Measurements from ENCODE around the gene PTPN21.

PTPN21 gene

DNA sequence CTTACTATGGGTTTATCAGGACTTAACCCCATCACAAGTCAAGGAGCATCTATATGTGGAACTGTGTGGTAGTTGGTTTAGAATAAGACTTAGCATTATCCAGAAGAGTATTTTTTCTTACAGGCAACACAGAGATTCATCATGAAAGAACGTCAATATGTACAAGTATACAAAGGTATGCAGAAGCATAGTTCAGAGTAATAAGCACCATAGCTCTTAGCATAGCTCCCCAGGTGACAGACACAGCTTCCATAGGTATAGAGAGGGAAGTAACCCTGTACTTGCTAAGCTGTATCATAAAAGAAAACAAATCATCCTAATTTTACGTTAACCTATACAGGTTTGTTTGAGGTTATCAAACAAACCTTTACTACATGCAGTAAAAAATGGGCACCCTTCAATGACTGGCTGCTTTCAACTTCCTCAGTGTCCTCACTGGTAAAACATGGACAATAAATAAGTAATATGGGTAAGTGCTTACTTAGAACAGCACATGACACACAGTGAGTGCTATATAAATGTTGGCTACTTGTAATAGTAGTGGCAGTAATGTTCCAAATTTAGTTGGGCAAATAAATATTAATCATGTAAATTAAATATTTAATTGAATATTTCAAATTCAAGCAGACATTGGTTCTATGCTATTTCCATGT, 50.9 kb downstream of the PTPN21 start:
- no peak for DNase-seq

DNA sequence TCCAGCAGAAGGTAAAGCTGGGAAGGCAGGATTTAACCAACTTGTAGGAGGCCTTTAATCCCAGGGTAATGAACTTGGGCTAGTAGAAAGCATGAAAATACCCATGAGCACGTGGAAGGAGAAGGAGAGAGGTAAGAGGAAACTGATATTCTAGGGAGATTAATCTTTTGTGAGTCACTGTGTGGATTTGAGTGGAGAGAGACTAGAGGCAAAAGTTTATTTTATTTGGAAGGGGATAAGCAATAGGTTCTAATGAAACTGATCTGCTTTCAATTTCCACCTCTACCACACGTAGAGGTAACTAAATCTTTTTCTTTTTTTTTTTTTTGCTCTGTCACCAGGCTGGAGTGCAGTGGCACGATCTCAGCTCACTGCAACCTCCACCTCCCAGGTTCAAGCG, 52.1 kb downstream of the PTPN21 start:
- DNase-seq, result no peak

DNA sequence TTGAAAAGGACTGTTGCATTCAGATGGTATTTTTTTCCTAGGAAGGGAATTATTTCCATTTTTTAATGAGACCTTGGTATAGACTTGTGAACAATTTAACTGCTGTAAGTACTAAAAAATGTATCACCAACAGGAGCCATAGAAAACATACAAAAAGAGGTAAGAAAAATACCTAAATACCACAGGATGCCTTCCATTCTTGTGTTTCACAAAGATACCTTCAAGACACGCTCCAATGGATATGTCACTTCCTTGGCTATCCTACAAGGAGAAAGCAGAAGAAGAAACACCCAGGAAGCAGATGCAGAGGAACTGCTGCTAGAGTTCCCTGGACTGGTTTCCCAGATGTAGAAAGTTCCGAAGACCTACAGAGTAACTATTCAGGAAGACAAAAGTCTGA, 54.2 kb downstream of the PTPN21 start:
- no peak for DNase-seq

DNA sequence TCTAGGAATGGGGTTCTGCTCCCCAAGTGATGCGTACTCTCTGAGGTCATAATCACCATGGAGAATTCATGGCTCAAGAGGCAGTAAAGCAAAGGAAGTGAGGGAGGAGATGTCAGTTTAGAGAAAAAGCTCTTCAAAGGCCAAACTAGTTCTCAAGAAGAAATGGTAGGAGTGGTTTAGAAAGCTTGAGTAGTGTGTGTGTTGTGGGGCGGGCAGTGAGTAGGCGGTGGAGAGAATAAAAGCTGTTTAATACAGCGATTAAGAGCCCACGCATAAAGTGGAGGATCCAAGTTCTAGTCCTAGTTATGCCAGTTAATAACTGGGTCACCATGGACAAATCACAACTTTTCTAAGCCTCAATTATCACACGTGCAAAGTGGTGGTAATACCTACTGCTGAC, 55.6 kb downstream of the PTPN21 start:
- DNase-seq, result no peak

DNA sequence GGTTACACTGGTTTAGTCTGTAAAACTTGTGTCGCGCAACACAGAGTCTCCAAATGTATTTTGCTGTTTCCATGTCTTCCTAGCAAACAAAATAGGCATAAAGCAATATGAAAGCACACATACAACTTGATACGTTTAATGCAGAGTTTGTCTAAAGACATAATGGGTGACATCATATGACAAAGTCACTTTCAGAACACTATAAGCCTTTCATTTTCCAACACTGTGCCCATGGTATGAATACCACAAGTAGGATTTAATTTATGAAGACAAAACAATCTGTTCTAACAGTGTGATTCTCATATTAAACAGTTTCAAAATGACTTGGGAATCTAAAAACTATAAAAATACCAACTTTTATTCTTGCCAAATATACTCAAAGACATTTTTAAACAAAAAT, 58.4 kb downstream of the PTPN21 start:
- no peak for DNase-seq

DNA sequence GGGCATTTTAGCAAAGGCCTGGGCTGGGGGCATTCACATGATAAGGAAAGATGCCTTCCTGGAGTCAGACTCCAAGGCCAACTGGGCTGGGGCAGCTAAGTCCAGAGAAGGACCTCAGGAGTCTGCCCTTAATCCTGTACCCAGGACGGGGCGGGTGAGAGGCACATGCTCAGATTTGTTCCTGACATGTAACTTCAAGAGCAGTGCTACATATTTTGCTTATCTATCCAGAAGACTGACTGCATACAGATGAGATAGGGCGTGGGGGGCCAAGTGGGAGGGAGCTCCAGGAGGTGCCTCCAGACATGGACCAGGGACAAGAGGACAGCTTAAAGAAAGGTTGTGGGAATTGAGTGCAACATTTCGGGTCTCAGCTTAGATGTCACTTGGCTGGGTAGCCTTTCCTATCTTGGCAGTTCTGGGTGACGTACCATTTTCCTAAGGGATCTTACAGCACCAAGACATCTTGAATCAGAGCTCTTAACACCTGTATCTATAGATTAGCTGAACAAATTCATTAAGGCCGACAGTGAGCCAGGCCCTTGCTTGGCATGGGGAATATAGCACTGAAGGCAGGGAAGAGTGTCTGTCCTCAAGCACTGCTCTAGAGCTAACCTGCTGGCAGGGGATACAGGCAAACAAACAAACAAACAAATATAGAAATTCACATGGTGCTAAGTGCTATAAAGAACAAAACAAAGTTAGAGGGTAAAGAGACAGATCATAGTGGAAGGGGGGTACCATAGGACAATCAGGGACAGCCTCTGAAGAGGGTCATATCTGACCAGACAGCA, 61.2 kb downstream of the PTPN21 start:
- no peak for DNase-seq

DNA sequence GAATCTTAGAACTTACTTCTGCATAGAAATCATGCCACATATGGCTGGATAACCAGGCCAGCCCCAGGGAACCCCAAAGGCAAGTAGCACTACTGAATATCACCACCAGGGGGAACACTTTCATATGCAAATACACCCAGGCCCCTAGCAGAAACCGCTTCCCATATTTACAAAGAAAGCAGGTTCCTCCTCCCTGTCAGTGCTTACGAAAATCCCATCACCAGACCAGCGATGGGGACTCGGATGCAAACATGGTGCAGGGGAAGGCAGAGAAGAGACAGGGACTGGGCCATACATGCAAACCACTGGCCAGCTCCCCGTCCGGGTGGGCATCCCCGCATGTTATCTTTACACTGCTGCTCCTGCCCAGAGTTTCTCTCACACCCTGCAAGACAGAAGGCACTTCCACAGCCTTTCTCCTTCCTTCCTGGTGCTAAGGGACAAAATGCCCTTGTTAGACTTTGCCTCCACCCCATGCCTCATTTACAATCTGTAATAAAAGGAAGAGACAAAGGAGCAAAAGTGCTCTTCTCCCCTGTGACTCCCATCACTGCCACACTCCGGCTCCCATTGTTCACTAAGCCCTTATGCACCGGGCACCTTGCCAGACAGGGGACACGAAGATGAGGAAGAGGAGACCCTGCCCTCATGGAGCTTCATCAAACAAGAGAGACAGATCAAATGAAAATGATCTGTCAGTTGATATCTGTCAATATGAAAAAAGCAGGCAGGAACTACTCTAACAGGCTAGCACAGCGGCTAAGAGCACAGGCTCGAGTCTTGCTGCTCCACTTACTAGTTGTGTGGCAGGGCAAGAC, 62.3 kb downstream of the PTPN21 start:
- DNase-seq, result peak; percentile 25

DNA sequence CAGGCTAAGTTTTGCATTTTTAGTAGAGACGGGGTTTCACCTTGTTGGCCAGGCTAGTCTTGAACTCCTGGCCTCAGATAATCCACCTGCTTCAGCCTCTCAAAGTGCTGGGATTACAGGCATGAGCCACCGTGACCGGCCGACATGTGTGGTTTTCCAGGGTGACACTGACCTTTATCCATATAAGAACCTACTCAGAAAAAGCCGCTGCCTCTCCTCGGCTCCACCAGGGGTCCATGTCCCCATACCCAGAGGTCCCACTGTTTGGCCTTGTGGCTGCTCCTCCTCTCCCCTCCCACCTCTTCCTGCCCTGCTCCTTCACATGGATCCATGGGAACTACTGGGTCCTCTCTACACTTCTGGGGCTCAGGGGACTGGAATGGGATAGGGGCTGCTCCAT, 64.6 kb downstream of the PTPN21 start:
- DNase-seq, result no peak

DNA sequence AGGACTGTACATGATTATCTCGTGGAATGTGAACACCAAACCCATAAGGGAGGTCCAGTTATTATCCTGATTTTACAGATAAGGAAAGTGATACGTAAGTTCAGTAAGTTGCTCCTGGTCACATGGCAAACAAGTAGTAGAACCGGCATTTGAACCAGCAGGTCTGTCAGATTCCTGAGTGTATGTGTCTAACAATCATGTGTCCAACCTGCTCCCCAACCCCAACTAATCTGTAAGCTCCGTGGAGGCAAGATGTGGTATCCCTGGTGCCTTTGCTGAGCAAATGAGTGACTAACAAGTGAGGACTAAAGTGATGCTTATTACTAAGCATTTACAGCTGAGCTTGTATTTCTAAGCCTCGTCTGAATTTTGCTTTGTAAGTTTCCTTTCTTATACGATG, 65.9 kb downstream of the PTPN21 start:
- DNase-seq, result no peak

DNA sequence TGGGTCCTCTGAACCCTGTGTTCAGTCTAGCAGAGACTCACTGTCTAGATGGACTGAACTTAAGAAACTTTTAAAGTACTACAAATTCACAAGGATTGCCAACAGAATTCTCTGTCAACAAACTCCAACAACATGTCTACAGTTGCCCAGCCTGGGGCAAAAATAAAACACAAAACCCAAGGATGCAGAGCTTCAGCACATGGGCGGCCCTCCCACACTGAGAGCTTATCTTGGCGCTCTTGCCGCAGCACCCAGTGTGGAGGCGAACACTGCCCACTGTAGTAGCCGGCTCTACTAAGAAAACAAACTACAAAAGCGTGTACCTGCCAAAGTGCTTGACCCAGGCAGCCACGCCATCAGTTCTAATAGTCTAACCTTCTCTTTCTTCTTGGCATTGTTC, 66.7 kb downstream of the PTPN21 start:
- DNase-seq, result no peak

DNA sequence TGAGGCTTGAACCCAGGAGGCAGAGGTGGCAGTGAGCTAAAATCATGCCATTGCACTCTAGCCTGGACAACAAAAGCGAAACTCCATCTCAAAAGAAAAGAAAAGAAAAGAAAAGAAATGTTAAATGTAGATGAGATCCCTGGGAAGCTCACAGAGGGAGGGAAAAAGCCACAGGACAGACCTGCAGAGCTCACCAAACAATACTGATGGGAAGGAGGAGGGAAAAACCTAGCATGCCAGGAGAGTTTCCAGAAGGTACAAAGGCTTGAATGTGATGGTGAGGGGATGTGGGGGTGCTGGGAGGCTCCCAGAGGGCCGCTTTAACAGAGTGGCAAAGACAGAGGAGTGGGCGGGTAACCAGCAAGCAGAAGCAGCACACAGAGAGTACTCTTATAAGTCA, 72.3 kb downstream of the PTPN21 start:
- DNase-seq, result no peak

DNA sequence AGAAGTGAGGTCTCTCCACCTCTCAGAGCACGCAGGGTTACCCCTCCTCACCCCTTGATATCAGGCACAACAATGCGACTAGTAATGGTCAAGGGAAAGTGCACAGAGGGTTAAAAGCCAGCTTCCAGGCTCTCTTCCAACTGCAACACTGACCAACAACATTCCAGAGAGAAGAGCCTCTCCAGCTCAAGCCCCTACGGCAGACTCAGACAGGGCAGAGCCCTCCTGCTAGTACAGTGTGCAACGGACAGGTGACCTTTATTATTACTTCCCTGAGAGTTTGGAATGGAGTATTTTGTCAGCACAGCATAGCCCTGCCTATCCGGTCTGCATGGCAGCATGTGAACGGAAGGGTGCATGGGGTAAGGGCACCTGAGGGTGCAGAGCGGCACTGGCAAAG, 73.0 kb downstream of the PTPN21 start:
- no peak for DNase-seq

DNA sequence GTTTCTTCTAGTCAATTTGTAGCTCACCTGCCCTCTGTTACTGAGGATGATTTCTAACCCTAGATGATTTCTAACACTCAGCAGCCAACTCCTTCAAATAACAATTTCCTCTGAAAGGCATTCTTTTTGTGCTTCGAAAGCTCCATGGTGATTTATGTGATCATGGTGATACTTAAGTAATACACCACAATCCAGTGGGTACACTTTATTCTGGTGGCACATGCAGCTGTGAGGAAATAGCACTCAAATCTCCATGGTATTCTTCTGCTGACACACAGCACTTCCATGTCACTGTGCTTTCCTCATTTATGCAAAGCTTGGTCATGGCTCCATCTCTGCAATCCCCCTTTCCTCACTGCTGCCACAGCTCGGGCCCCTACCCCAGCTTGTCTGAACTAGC, 73.7 kb downstream of the PTPN21 start:
- no peak for DNase-seq

DNA sequence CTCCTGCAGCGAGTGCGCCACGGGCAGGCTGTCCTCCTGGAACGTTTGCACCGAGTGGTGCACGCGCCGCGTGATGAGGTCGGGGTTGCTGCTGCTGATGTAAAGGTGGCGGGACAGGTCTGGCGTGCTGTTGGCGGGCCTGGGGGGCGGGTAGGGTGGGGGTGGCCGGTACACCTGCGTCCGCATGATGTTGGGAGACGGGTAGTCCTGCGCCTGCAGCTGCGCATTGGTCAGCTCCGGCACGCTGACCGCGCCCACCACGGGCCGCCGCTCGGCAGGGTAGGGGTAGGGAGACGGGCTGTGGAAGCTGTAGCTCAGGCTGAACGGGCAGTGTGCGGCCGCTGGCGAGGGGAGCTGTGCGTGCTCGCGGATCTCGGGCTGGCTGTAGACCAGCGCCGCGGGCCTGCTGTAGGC, 75.2 kb downstream of the PTPN21 start:
- DNase-seq, result no peak

DNA sequence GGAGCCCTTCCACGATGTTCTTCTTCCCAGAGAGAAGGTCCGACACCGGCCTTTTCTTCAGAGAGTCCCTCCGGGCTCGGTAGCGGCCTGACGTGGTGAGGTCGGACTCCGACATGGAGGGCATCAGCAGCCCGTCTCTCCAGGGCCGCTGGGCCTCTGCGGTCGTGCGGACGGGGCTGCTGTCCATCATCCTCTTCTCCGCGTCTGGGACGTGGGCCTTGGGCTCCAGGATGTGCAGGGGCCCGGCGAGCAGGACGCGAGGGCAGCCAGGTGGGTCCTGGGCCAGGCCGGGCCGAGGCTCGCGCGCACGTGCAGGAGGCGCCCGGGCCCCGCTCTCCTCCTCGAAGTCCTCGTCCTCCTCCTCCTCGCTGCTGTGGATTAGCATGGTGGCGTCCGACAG, 75.9 kb downstream of the PTPN21 start:
- no peak for DNase-seq

DNA sequence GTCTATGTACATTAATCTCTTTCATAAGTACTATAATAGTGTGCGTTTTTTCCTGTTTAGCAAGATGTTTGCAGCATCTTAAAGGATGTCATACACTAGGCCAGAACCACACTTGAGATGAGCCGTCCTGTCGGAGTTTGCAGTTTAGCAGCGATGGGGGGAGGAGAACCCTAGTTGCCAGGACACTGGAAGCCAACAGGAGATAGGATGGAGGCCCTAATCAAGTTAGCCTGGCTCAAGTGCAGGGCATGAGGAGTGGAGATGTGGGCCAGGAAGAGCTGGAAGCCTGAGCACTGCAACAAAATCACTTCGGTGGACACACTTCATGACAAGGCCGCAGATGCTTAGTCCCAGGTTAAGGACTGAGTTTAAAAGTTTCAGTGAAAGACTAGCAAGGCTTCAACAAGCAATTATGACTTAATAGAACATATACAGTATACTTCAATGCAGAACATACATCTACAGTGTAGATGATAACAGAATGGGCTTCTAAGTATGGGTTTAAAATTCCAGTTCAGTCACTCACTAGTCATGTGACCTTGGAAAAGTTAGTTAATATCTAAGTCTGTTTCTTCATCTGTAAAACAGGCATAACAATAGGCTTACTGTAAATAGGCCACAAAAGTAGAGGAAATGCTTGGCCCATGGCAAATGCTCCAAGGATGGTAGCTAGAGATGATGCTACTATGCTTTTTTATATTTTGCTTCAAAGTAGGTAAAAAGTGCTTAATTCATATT, 77.1 kb downstream of the PTPN21 start:
- no peak for DNase-seq

DNA sequence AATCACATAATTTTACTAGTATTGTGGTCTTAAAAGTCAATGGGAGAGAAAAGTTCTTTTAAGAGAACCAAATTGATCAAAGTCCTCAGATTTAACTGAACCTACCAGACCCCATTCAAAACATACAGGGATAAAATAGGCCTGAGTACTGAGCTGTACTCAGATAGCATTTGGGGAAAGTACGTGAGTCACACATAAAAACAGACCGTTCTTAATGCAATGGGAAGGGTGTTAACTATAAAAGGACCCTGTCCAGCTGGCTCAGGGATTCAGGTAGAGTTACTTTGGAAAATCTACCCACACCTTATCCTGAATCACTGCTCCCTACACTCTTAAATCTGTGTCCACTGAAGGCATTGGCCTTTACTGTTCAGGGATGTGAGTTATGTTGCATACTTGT, 78.0 kb downstream of the PTPN21 start:
- DNase-seq, result no peak

DNA sequence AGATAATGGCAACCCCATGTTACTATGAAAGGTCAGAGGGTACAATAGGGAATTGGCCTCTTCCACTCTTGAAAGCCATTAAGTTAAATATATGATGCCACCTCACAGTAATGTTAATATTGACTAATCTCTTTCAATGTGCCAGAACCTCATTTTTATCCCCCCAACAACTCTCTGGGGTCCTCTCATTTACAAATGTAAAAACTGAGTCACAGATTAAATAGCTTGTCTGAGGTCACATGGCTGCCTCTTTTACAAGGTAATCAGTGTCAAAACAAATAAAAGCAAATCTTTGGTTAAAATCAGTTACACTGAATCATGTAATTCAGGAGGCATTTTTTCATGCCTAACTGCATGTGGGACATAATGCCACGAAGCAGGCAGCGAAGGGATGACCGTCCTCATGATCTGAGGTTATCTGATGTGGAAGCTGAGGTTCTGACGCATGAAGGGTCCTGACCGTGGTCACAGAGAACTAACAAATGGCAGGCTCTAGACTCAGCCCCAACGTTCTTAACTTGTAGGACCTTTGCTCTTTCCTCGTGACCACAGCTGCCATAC, 78.5 kb downstream of the PTPN21 start:
- DNase-seq, result no peak

DNA sequence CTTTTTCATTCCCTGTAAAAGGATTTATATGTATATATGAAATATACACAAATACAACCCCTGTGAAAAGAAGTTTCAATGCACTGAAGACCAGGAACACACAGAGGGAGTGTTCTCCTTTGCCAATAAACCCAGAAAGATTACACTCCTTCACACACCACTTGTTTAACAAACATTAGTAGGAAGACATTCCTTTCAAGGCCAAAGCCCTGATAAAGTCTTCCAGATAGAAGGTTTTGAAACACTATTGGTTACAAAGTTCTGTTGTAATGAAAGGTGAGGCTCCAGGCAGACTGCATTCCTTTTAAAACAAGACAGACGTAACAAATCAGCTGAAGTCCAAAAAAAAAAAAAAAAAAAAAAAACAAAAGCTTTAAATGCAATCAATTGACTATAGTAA, 81.0 kb downstream of the PTPN21 start:
- no peak for DNase-seq

DNA sequence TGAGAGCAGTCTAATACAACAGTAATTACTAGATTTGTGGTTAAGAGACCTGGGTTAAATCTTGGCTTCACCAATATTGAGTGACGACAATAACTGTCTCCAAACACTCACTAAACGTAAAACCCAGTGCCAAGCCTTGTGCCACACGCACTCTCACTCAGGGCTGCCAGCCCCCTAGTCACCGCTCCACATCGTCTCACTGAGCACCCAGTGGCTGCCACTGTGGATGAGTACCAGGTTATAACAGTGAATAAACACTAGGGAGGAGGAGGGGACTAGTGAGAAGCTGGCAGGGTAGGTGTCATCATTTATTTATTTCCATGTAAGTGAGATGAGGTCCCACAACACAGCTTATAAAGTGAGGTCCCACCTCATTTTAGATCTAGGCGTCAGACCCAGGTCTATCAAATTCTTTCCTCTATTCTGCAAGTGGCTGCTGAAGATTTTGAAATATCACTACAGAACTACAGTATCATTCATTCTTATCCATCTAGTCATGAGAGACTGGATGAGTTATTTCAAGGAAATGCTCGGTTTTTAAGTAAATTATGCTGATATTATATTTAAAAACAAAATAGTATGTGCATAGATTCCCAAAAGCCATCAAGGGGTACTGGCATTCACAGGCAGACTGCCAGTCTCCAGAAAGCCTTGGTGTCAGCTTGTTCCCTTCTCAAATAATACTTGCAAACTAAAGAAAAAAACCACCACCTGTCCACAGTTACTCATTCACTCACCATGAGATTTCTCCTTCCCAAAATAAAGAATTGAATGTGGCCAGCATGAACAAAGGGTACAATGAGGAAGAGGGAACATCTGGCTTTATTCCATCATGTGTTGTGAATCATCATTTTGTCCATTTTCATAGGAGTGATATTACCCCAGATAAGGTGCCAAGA, 84.0 kb downstream of the PTPN21 start:
- DNase-seq, result no peak

DNA sequence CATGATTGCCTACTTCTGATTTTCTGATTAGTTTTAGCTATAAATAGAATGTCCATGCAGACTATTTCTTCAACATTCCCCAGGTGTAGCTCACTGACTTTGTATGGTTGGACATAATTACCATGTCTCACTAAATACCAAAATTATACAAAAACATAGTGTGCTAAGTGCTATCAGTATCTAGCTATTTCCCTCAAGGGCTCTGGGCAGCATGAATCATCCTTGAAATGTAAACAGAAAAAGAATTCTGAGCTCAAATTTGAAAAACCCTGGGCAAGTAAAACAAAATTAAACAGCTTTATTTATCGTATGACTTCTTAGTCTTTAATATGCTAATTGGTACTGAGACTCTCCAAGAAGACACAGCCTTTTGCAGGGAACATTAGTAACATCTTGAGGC, 86.4 kb downstream of the PTPN21 start:
- no peak for DNase-seq

DNA sequence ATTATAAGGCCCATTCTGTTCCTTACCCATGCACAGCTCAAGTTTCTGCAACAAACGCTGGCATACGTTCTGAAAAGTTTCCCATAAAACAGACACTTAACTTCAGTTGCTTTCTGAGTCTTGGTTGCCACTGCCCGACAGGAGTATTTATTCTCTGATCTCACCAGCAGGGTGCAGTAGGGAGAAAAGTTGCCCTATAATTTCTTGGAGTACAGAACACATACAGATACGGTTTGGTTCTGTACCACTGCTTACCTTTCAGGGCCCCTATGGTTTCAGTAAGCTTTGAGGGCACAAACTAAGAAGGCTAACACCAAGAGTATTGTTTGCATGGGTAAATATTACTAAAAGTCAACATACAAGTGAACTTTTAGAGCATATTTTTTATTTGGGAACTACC, 91.5 kb downstream of the PTPN21 start:
- DNase-seq, result no peak
